ENCODE data around the gene KCNAB2. TPM values are rescaled to one million over a fixed set of nuclear protein-coding genes. Genes with fewer than 3 reads are reported as not detected.

Gene KCNAB2
- total RNA-seq, 2 experiments from 2014 or later, result 290 to 299 TPM

- H3K9me3 Mint-ChIP-seq, result no peaks in the 10 kb centered on the region
- H3K4me1 Mint-ChIP-seq (ENCODE audit: low read depth), result peaks cover 9% of the 10 kb centered on the region
- H3K4me3 Mint-ChIP-seq, result no peak overlapping the region
- H3K27me3 Mint-ChIP-seq, result peaks cover 4% of the 10 kb centered on the region
- no peaks in the 10 kb centered on the region for H3K36me3 Mint-ChIP-seq (ENCODE audit: low read depth)
- POLR2A ChIA-PET, result no interaction called here
- CTCF ChIA-PET, result no interaction called here
- ATAC-seq, result no peak
- no peak for TF ChIP-seq CTCF (IDR thresholded peaks at IDR 0.05)
- no peak overlapping the region for H3K27ac Mint-ChIP-seq
- no peak for DNase-seq
- intact Hi-C loops (cut with micrococcal nuclease), result no loop called here
Observed at GRCh38 chr1:6124746-6125365, 79.2 kb downstream of the KCNAB2 start.

- H3K4me3 Mint-ChIP-seq, result no peak overlapping the region
- DNase-seq, result no peak
- ChIA-PET POLR2A (no interaction called here), CTCF (no interaction called here)
- H3K27ac Mint-ChIP-seq, result no peak overlapping the region
- intact Hi-C loops (cut with micrococcal nuclease), result no loop called here
- H3K36me3 Mint-ChIP-seq (ENCODE audit: low read depth), result no peaks in the 10 kb centered on the region
- peaks cover 9% of the 10 kb centered on the region for H3K4me1 Mint-ChIP-seq (ENCODE audit: low read depth)
- H3K27me3 Mint-ChIP-seq, result peaks cover 1% of the 10 kb centered on the region
- no peak for TF ChIP-seq CTCF (IDR thresholded peaks at IDR 0.05)
- H3K9me3 Mint-ChIP-seq, result no peaks in the 10 kb centered on the region
- no peak for ATAC-seq
Observed at GRCh38 chr1:6125366-6125765, 79.7 kb downstream of the KCNAB2 start.

- POLR2A ChIA-PET, result no interaction called here
Observed at GRCh38 chr1:6126028-6126427, 80.3 kb downstream of the KCNAB2 start.

GRCh38 chr1:6126521-6127067, 80.9 kb downstream of the KCNAB2 start:
- Mint-ChIP-seq H3K27me3 (peaks cover 1% of the 10 kb centered on the region), H3K27ac (no peak overlapping the region), H3K4me3 (no peak overlapping the region), H3K9me3 (no peaks in the 10 kb centered on the region), H3K4me1 (ENCODE audit: low read depth) (peaks cover 9% of the 10 kb centered on the region), H3K36me3 (ENCODE audit: low read depth) (no peaks in the 10 kb centered on the region)
- ATAC-seq, result no peak
- DNase-seq, result no peak
- no peak for TF ChIP-seq CTCF (IDR thresholded peaks at IDR 0.05)
- ChIA-PET CTCF (interaction anchor here (0.9 kb wide), 1 partner anchor 78 kb away, joined by 3 read pairs; no protein-coding TSS in a partner anchor), POLR2A (no interaction called here)
- intact Hi-C loops (cut with micrococcal nuclease), result no loop called here

More at GRCh38 chr1:6126028-6126427, 80.3 kb downstream of the KCNAB2 start:
- H3K27ac Mint-ChIP-seq, result no peak overlapping the region
- TF ChIP-seq CTCF (IDR thresholded peaks at IDR 0.05), result no peak
- H3K36me3 Mint-ChIP-seq (ENCODE audit: low read depth), result no peaks in the 10 kb centered on the region
- H3K9me3 Mint-ChIP-seq, result no peaks in the 10 kb centered on the region
- DNase-seq, result no peak
- ATAC-seq, result no peak
- no peak overlapping the region for H3K4me3 Mint-ChIP-seq
- peaks cover 9% of the 10 kb centered on the region for H3K4me1 Mint-ChIP-seq (ENCODE audit: low read depth)
- intact Hi-C loops (cut with micrococcal nuclease), result no loop called here
- H3K27me3 Mint-ChIP-seq, result peaks cover 1% of the 10 kb centered on the region
- CTCF ChIA-PET, result no interaction called here

GRCh38 chr1:6127587-6128163, 82.0 kb downstream of the KCNAB2 start:
- H3K4me1 Mint-ChIP-seq (ENCODE audit: low read depth), result peaks cover 9% of the 10 kb centered on the region
- H3K27ac Mint-ChIP-seq, result no peak overlapping the region
- intact Hi-C loops (cut with micrococcal nuclease), result no loop called here
- H3K27me3 Mint-ChIP-seq, result peaks cover 1% of the 10 kb centered on the region
- no peaks in the 10 kb centered on the region for H3K36me3 Mint-ChIP-seq (ENCODE audit: low read depth)
- TF ChIP-seq CTCF (IDR thresholded peaks at IDR 0.05), result no peak
- H3K4me3 Mint-ChIP-seq, result no peak overlapping the region
- POLR2A ChIA-PET, result no interaction called here
- no peaks in the 10 kb centered on the region for H3K9me3 Mint-ChIP-seq
- CTCF ChIA-PET, result no interaction called here
- ATAC-seq, result peak; percentile 97
- peak; percentile 86 for DNase-seq

All from activated CD8-positive, alpha-beta T cell treated with anti-CD3 and anti-CD28 coated beads for 36 hours (primary cell).